ENCODE data around the gene GALNT11. TPM values are rescaled to one million over a fixed set of nuclear protein-coding genes. Genes with fewer than 3 reads are reported as not detected.

GALNT11 gene
- total RNA-seq, 2 donors from 2014 or later: 32.7 to 35.3 TPM

- Histone ChIP-seq H3K4me3 (ENCODE audit: low read length) (no peak overlapping the region), H3K36me3 (ENCODE audit: control insufficient read depth, insufficient read depth, low read length) (no peaks in the 10 kb centered on the region), H3K27me3 (ENCODE audit: control insufficient read depth, insufficient read depth, low read length, poor library complexity, severe bottlenecking) (no peaks in the 10 kb centered on the region), H3K4me1 (ENCODE audit: control insufficient read depth, insufficient read depth, low read length) (no peaks in the 10 kb centered on the region), H3K27ac (ENCODE audit: low read depth, low read length) (no peak overlapping the region), H3K9ac (ENCODE audit: extremely low read depth, low read length, poor library complexity, severe bottlenecking) (no peak overlapping the region), H3K9me3 (ENCODE audit: control insufficient read depth, low read length) (no peaks in the 10 kb centered on the region)
- no peak for TF ChIP-seq CTCF (conservative IDR thresholded peaks at IDR 0.05)
- 75 to 91% methylated on average over 2 to 5 of the region's 5 CpGs for WGBS, 2 experiments (ENCODE audit: insufficient coverage in 1 of 2, insufficient read length in 1 of 2)
- H3K9me3 Mint-ChIP-seq: no peaks in the 10 kb centered on the region
- DNase-seq: no peak
- no peaks in the 10 kb centered on the region for H3K4me1 Mint-ChIP-seq
- no peaks in the 10 kb centered on the region for H3K36me3 Mint-ChIP-seq (ENCODE audit: low read depth)
- H3K27ac Mint-ChIP-seq: no peak overlapping the region
- no peak overlapping the region for H3K4me3 Mint-ChIP-seq
- no peaks in the 10 kb centered on the region for H3K27me3 Mint-ChIP-seq (ENCODE audit: insufficient read depth)
Measured at GRCh38 chr7:151982806-151983205, 42.7 kb upstream of the GALNT11 start.

GRCh38 chr7:151984612-151985011, 40.9 kb upstream of the GALNT11 start:
- Histone ChIP-seq H3K9me3 (ENCODE audit: control insufficient read depth, low read length) (no peaks in the 10 kb centered on the region), H3K9ac (ENCODE audit: extremely low read depth, low read length, poor library complexity, severe bottlenecking) (no peak overlapping the region), H3K36me3 (ENCODE audit: control insufficient read depth, insufficient read depth, low read length) (no peaks in the 10 kb centered on the region), H3K4me1 (ENCODE audit: control insufficient read depth, insufficient read depth, low read length) (no peaks in the 10 kb centered on the region), H3K27me3 (ENCODE audit: control insufficient read depth, insufficient read depth, low read length, poor library complexity, severe bottlenecking) (no peaks in the 10 kb centered on the region), H3K4me3 (ENCODE audit: low read length) (no peak overlapping the region), H3K27ac (ENCODE audit: low read depth, low read length) (no peak overlapping the region)
- H3K27me3 Mint-ChIP-seq (ENCODE audit: insufficient read depth): no peaks in the 10 kb centered on the region
- no peak overlapping the region for H3K4me3 Mint-ChIP-seq
- no peaks in the 10 kb centered on the region for H3K4me1 Mint-ChIP-seq
- H3K36me3 Mint-ChIP-seq (ENCODE audit: low read depth): no peaks in the 10 kb centered on the region
- no peaks in the 10 kb centered on the region for H3K9me3 Mint-ChIP-seq
- no peak overlapping the region for H3K27ac Mint-ChIP-seq
- peak; percentile 62 for DNase-seq
- peak; percentile 64 for TF ChIP-seq CTCF (conservative IDR thresholded peaks at IDR 0.05)
- 93 to 96% methylated on average over 3 of the region's 3 CpGs for WGBS, 2 experiments (ENCODE audit: insufficient coverage in 1 of 2, insufficient read length in 1 of 2)

- DNase-seq: peak; percentile 81
- H3K4me3 Mint-ChIP-seq: no peak overlapping the region
- Histone ChIP-seq H3K4me1 (ENCODE audit: control insufficient read depth, insufficient read depth, low read length) (no peaks in the 10 kb centered on the region), H3K27ac (ENCODE audit: low read depth, low read length) (no peak overlapping the region), H3K4me3 (ENCODE audit: low read length) (no peak overlapping the region), H3K9ac (ENCODE audit: extremely low read depth, low read length, poor library complexity, severe bottlenecking) (no peak overlapping the region), H3K27me3 (ENCODE audit: control insufficient read depth, insufficient read depth, low read length, poor library complexity, severe bottlenecking) (no peaks in the 10 kb centered on the region), H3K36me3 (ENCODE audit: control insufficient read depth, insufficient read depth, low read length) (no peaks in the 10 kb centered on the region), H3K9me3 (ENCODE audit: control insufficient read depth, low read length) (no peaks in the 10 kb centered on the region)
- TF ChIP-seq CTCF (conservative IDR thresholded peaks at IDR 0.05): no peak
- peaks cover 5% of the 10 kb centered on the region for H3K4me1 Mint-ChIP-seq
- WGBS, 2 experiments (ENCODE audit: insufficient coverage in 1 of 2, insufficient read length in 1 of 2): 86 to 88% methylated on average over 12 to 18 of the region's 18 CpGs
- H3K36me3 Mint-ChIP-seq (ENCODE audit: low read depth): no peaks in the 10 kb centered on the region
- H3K27me3 Mint-ChIP-seq (ENCODE audit: insufficient read depth): no peaks in the 10 kb centered on the region
- no peak overlapping the region for H3K27ac Mint-ChIP-seq
- no peaks in the 10 kb centered on the region for H3K9me3 Mint-ChIP-seq
Measured at GRCh38 chr7:151987748-151988529, 37.5 kb upstream of the GALNT11 start.
